ENCODE data around the gene C17orf67. TPM values are rescaled to one million over a fixed set of nuclear protein-coding genes. Genes with fewer than 3 reads are reported as not detected.

The C17orf67 gene
- total and polyA plus RNA-seq, 10 of the 15 experiments (the other 5 are each of a cell fraction or from before 2014, with no cell fraction given): 0.24 to 3.3 (median 0.89) TPM

DNA sequence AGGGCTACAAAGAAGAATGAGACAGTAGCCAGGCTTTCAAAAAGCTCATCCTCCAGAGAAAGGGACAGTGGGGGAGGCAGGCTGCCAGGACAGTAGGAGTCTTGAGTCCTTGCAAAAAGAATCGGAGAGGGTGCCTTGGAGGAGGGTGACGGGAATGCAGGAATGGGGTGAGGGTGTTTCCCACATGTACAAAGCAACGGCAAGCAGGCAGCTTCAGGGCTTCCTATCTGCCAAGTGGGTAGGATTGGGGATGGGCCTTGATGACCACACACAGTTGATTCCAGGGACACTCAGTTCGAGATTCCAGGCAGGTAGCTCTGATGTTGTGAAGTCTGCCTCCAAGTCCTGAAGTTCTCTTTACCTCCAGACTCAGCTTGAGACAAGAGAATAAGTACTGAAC is 54.4 kb downstream of the C17orf67 start:
- Histone ChIP-seq H3K4me1 (ENCODE audit: control insufficient read depth, insufficient read depth, low read length) (no peaks in the 10 kb centered on the region; the same call in 1 of the 2 replicates), H3K9me3 (replicated peaks; ENCODE audit: control insufficient read depth, insufficient read depth, low read length) (no peaks in the 10 kb centered on the region), H3K27me3 (replicated peaks in 1 of 2; ENCODE audit: control insufficient read depth in 2 of 2, insufficient read depth in 2 of 2, low read length in 1 of 2) (peaks cover 2% of the 10 kb centered on the region in 2 experiments; a peak in 1 of 4 replicates), H3K36me3 (ENCODE audit: control insufficient read depth in 2 of 2, insufficient read depth in 2 of 2, low read length in 1 of 2) (no peaks in the 10 kb centered on the region), H3K79me2 (ENCODE audit: control insufficient read depth, insufficient read depth, low read length) (no peaks in the 10 kb centered on the region), H3K9ac (ENCODE audit: control insufficient read depth, insufficient read depth, low read length) (no peak overlapping the region), H2AFZ (ENCODE audit: control insufficient read depth, low read depth, low read length) (no peak overlapping the region), H3K27ac (ENCODE audit: control insufficient read depth, insufficient read depth) (no peak overlapping the region), H3K4me2 (ENCODE audit: control insufficient read depth, insufficient read depth) (no peak overlapping the region), H4K20me1 (ENCODE audit: control insufficient read depth, insufficient read depth) (no peaks in the 10 kb centered on the region), H3K4me3 (no peak overlapping the region)
- ATAC-seq: no peak
- intact Hi-C loops (cut with micrococcal nuclease; ENCODE audit: unreplicated experiment) (no loop called here), in situ Hi-C loops (cut with MboI) (no loop called here)
- POLR2A ChIA-PET: no interaction called here
- SMC1A ChIA-PET (ENCODE audit: uncharacterized antibody, unreplicated experiment): interaction anchor here (1.1 to 1.7 kb wide), 3 partner anchors 63 to 186 kb away, joined by 3 to 14 read pairs (median 3); partner anchors contain the start of gene NOG
- no peak for FAIRE-seq
- TF ChIP-seq RAD51 (IDR thresholded peaks at IDR 0.05) (no peak), ETV6 (conservative IDR thresholded peaks at IDR 0.05 in 1 of 2, IDR thresholded peaks at IDR 0.05 in 1 of 2; ENCODE audit: borderline replicate concordance in 1 of 2, low read depth in 1 of 2) (no peak), SMAD1 (IDR thresholded peaks at IDR 0.05; ENCODE audit: low read depth, partially characterized antibody) (no peak), CHD4 (IDR thresholded peaks at IDR 0.05) (no peak), ATF3 (IDR thresholded peaks at IDR 0.05; ENCODE audit: borderline replicate concordance, extremely low read depth, low read depth, low read length) (no peak), MAX (IDR thresholded peaks at IDR 0.05; ENCODE audit: low read depth, low read length) (no peak), CBX5 (IDR thresholded peaks at IDR 0.05; ENCODE audit: low read depth) (no peak), HDAC6 (IDR thresholded peaks at IDR 0.05; ENCODE audit: unreplicated experiment) (no peak), TARDBP (IDR thresholded peaks at IDR 0.05; ENCODE audit: borderline replicate concordance) (no peak)
- no TSS peak for BruUV-seq (replicated peaks)
- CTCF ChIA-PET: interaction anchor here (0.6 to 4.6 kb wide), 16 partner anchors 8 to 299 kb away, joined by 3 to 38 read pairs (median 4); partner anchors contain the start of gene NOG
- RAD21 ChIA-PET (ENCODE audit: unreplicated experiment): interaction anchor here (1.7 kb wide), 1 partner anchor 63 kb away, joined by 8 read pairs; no protein-coding TSS in a partner anchor
- 53% methylated on average over 4 of the region's 4 CpGs for WGBS (ENCODE audit: insufficient coverage, insufficient replicate concordance, low lambda C conversion rate, missing lambda C conversion rate)
- DNase-seq (ENCODE audit: low read depth, low spot score): no peak
